HG02623 (cell line): ENCODE results near the gene RUNX3.
"Not testable (repeated sequence)": the region's sequence is repeated elsewhere in the genome, so short reads cannot be mapped to it uniquely, and the experiment has no call there.

ENCODE experiments used
- ATAC-seq: cut with Tn5 transposase; IDR thresholded peaks from one replicate; pipeline ENCODE4 v1.9.1; 2021; ENCODE audit warnings: moderate library complexity; ENCODE audit not compliant: unreplicated experiment

RUNX3 gene

GRCh38 chr1:24930260-24931145 is at the start of gene RUNX3:
RUNX3 (minus strand) TSS chr1:24930276; CDS start chr1:24929868, 408 bp downstream.
- ATAC-seq = peak; percentile 73

DNA sequence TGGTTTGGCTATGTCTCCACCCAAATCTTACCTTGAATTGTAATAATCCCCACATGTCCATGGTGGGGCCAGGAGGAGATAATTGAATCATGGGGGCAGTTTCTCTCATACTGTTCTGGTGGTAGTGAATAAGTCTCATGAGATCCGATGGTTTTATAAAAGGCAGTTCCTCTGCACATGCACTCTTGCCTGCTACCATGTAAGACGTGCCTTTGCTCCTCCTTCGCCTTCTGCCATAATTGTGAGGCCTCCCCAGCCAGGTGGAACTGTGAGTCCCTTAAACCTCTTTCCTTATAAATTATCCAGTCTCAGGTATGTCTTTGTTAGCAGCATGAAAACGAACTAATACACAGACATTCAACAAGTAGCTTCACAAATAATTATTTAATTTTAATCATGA is 49.2 kb upstream of the RUNX3 start:
- ATAC-seq = not testable (repeated sequence)

- ATAC-seq = no peak
Measured at GRCh38 chr1:24978383-24979032, 48.4 kb upstream of the RUNX3 start.

GRCh38 chr1:24975391-24975790 is 45.3 kb upstream of the RUNX3 start:
- no peak for ATAC-seq

DNA sequence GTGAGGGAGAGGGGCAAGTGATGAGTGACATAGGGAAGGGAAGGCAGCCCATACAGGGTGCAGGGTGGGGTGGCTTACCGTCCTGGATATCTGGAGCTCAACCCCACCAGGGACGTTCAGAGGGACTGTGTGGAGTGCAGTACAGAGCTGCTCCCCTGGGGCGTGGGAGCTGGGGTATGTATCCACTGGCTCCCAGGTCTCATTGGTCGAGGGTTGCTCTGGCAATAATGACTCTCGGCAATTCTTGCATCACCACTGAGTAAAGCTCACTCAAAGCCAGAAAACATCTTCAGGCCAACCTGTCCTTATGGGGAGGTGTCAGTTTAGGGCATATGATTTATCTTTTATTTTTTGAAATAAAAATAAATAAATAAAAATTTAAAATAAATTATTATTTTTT is 43.2 kb upstream of the RUNX3 start:
- ATAC-seq = no peak

DNA sequence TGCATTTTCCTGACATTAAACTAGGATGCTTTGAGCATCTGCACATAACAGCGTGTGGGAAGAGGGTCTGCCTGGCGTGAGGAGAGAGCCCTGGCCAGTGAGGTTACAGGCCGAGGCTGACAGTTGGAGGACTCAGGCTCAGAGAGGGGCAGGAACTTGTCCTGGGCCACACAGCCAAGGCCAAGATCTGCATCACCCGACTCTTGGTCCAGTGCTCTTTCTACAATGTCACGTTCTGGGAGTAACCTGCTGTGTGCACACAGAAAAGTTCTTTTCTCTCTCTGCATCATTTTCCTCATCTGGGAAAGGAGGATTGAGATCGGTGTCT is 42.8 kb upstream of the RUNX3 start:
- ATAC-seq = no peak

DNA sequence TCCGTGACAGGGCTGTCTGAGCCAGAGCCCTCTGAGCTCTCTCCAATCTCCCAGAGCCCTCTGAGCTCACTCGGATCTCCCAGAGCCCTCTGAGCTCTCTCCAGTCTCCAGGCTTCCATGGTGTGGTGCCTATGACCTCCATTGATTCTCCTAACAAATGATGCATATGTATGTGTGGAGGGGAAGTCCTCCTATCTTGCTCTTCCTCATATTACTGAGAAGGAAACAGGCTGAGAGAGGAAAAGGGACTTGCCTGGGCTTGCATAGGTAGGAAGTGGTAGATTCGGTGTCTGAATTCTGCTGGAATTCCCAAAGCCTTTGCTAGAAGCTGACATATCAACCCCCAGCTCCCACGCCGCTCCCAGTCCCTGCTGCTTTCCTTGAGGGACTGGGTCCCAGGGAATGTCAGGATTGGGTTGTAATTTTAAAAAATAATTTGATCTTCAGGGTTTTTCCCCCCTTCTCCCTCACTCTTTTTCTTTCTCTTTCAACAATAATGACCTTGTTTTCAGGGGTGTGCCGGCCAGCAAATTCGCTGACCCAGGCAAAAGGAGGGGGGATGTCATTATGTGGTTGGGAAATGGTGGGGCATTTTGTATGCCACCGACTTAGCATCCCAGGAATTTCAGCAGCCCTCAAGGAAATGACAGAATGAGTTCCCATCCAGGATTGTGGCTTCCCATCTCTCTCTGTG is 42.3 kb upstream of the RUNX3 start:
- no peak for ATAC-seq

- ATAC-seq = no peak
Measured at GRCh38 chr1:24970926-24971875, 41.1 kb upstream of the RUNX3 start.

DNA sequence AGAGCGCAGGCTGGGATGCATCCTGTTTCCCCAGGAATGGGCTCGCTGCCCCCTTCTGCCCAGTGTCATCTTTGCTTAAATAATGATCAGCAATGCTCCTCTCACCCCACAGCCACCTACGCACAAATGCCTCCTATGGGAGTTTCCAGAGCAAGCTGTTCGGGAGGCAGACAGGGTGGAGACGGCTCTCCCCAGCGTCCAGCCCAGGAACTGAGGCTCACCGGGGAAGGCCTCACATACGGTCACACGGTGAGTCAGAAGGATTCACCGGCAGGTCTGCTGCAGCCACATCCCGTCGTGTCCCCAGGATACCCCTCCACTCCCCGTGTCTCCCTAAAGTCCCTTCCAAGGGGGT is 40.3 kb upstream of the RUNX3 start:
- no peak for ATAC-seq

GRCh38 chr1:24969596-24970398 is 39.7 kb upstream of the RUNX3 start:
- ATAC-seq = no peak

GRCh38 chr1:24968941-24969585 is 39.0 kb upstream of the RUNX3 start:
- no peak for ATAC-seq

DNA sequence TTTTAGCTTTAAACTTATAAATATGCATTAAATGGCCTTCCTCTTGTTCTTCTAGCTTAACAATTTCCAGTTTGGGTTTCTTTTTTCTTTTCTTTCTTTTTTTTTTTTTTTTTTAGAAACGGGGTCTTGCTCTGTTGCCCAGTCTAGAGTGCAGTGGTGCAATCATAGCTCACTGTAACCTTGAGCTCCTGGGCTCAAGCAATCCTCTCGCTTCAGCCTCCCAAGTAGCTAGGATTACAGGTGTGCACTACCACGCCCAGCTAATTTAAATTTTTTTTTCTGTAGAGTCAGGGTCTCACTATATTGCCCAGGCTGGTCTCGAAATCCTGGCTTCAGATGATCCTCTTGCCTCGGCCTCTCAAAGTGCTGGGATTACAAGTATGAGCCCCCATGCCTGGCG is 37.9 kb upstream of the RUNX3 start:
- ATAC-seq = no peak

GRCh38 chr1:24967555-24967954 is 37.5 kb upstream of the RUNX3 start:
- no peak for ATAC-seq

DNA sequence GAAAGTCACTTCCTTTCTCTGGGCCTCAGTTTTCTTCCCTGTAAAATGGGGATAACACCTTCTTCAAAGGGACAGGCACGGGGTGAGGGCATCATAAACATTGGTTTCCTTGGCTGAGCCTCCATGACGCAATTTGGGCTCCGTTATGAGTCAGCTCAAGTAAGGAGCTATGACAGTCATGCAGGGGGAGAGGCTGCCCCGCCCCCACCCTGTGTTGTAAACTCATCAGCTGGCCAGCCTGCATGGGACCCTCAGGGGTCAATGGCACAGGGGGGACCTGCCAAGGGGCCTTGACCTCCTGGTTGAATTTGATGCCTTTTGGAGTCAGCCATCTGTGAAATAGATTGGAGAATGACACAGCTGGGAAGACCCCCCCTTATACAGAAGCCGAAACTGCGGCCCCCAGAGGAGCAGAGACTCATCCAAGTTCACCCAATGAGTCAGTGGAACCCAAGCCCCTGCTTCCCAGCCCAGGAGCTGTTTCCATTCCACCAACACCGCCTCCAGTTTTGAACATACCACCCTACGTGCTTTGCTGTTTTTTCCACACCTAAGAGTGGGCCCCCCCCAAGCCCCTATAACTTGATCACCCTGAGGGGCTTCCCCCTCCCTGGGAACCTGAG is 36.8 kb upstream of the RUNX3 start:
- ATAC-seq = no peak

- ATAC-seq = no peak
Measured at GRCh38 chr1:24966121-24966723, 36.1 kb upstream of the RUNX3 start.

- no peak for ATAC-seq
Measured at GRCh38 chr1:24965571-24965930, 35.5 kb upstream of the RUNX3 start.

- ATAC-seq = peak; percentile 81
Measured at GRCh38 chr1:24964811-24965570, 34.9 kb upstream of the RUNX3 start.
